ENCODE results near the gene FTO.

- TF ChIP-seq CTCF (IDR thresholded peaks at IDR 0.05), result no peak
- TF ChIP-seq POLR2A (IDR thresholded peaks at IDR 0.05), result no peak
Measured at GRCh38 chr16:53948326-53948725, 244.4 kb downstream of the FTO start.

Data from testis (tissue), 2 donors.